Loucy (cell line): ENCODE measurements around the gene CHAC2.

Experiments used
- H2AFZ ChIP-seq: fragments of 200-600 bp; sonication (generic); 2 replicates; pipeline ENCODE4 v1.6.0; 2016; ENCODE audit warnings: antibody characterized with exemption, mild to moderate bottlenecking, low read length, moderate library complexity
- H3F3A ChIP-seq: fragments of 200-600 bp; 2 replicates; pipeline ENCODE4 v1.6.0; 2016; ENCODE audit warnings: antibody characterized with exemption, low read depth, mild to moderate bottlenecking
- H3K27me3 ChIP-seq: fragments of 200-600 bp; sonication (generic); 2 replicates; pipeline ENCODE4 v1.6.1; 2014; ENCODE audit warnings: low read length, mild to moderate bottlenecking; ENCODE audit not compliant: insufficient read depth, poor library complexity, severe bottlenecking
- H3K36me3 ChIP-seq: fragments of 200-600 bp; sonication (generic); 2 replicates; pipeline ENCODE4 v1.6.1; 2016; ENCODE audit warnings: low read length; ENCODE audit not compliant: insufficient read depth
- H3K4me1 ChIP-seq: fragments of 200-600 bp; sonication (generic); 2 replicates; pipeline ENCODE4 v1.5.1; 2014; ENCODE audit warnings: low read length, mild to moderate bottlenecking; ENCODE audit not compliant: insufficient read depth, poor library complexity, severe bottlenecking
- H3K4me2 ChIP-seq: fragments of 200-600 bp; sonication (generic); 2 replicates; pipeline ENCODE4 v1.6.0; 2014; ENCODE audit warnings: antibody characterized with exemption, low read length, low read depth, mild to moderate bottlenecking; ENCODE audit not compliant: poor library complexity, severe bottlenecking
- H3K4me3 ChIP-seq: fragments of 200-600 bp; sonication (generic); 2 replicates; pipeline ENCODE4 v1.5.1; 2014; ENCODE audit warnings: low read length, mild to moderate bottlenecking, mixed read lengths; ENCODE audit not compliant: poor library complexity, severe bottlenecking
- H3K79me2 ChIP-seq: fragments of 200-600 bp; sonication (generic); 2 replicates; pipeline ENCODE4 v1.6.1; 2014; ENCODE audit warnings: low read length; ENCODE audit not compliant: insufficient read depth
- H3K9ac ChIP-seq: fragments of 200-600 bp; sonication (generic); 2 replicates; pipeline ENCODE4 v1.6.0; 2014; ENCODE audit warnings: mild to moderate bottlenecking, low read depth, low read length, moderate library complexity; ENCODE audit not compliant: poor library complexity, severe bottlenecking
- H3K9me2 ChIP-seq: fragments of 200-600 bp; sonication (generic); replicated peaks from 2 replicates; pipeline ENCODE4 v1.6.1; 2016; ENCODE audit warnings: low read depth, low read length, mixed read lengths
- H3K9me3 ChIP-seq: fragments of 200-600 bp; sonication (generic); 2 replicates; pipeline ENCODE4 v1.6.1; 2014; ENCODE audit warnings: mild to moderate bottlenecking, antibody characterized with exemption, low read length, low read depth; ENCODE audit not compliant: insufficient read depth
- H4K20me1 ChIP-seq: fragments of 200-600 bp; sonication (generic); 2 replicates; pipeline ENCODE4 v1.6.0; 2014; ENCODE audit warnings: antibody characterized with exemption, low read length, mild to moderate bottlenecking; ENCODE audit not compliant: insufficient read depth, poor library complexity, severe bottlenecking
- EZH2phosphoT487 ChIP-seq: fragments of 200-600 bp; IDR thresholded peaks from 2 replicates; pipeline ENCODE4 v1.6.1; 2018; ENCODE audit warnings: antibody characterized with exemption, mild to moderate bottlenecking, moderate library complexity, borderline replicate concordance
- TF ChIP-seq, protein P1 (sequence below): fragments of 200-600 bp; sonication (generic); conservative IDR thresholded peaks from 2 replicates; pipeline ENCODE4 v1.5.1; 2014; ENCODE audit warnings: mild to moderate bottlenecking, antibody characterized with exemption, low read length

Gene CHAC2

DNA sequence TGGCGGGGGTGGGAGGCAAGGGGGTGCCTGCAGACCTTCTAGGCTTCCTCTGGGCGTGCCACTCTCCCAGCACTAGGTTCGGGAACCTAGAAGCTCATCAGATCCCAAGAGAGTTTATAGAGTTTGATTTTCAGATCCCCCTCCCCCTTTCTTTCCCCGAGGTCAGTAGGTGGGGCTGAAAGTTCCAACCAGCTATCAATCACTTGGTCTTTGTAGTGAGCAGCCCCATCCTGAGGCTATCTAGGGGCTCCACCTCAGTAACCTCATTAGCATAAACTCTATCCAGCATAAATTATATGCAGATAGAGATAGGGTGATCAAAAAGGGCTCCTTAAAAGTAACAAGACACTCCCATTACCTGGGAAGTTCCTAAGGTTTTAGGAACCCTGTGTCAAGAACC, 52.0 kb downstream of the CHAC2 start:
- no peaks in the 10 kb centered on the region for H3K27me3 ChIP-seq
- no peak overlapping the region for H2AFZ ChIP-seq
- TF ChIP-seq, protein P1, sequence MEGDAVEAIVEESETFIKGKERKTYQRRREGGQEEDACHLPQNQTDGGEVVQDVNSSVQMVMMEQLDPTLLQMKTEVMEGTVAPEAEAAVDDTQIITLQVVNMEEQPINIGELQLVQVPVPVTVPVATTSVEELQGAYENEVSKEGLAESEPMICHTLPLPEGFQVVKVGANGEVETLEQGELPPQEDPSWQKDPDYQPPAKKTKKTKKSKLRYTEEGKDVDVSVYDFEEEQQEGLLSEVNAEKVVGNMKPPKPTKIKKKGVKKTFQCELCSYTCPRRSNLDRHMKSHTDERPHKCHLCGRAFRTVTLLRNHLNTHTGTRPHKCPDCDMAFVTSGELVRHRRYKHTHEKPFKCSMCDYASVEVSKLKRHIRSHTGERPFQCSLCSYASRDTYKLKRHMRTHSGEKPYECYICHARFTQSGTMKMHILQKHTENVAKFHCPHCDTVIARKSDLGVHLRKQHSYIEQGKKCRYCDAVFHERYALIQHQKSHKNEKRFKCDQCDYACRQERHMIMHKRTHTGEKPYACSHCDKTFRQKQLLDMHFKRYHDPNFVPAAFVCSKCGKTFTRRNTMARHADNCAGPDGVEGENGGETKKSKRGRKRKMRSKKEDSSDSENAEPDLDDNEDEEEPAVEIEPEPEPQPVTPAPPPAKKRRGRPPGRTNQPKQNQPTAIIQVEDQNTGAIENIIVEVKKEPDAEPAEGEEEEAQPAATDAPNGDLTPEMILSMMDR, result no peak
- TF ChIP-seq EZH2phosphoT487, result no peak
- no peaks in the 10 kb centered on the region for H3K9me3 ChIP-seq
- no peak overlapping the region for H3K4me3 ChIP-seq
- no peaks in the 10 kb centered on the region for H3K79me2 ChIP-seq
- H4K20me1 ChIP-seq, result no peaks in the 10 kb centered on the region
- no peak overlapping the region for H3K9ac ChIP-seq
- no peaks in the 10 kb centered on the region for H3F3A ChIP-seq
- peaks cover 43% of the 10 kb centered on the region; the same call in 1 of the 2 replicates for H3K36me3 ChIP-seq
- no peaks in the 10 kb centered on the region for H3K4me1 ChIP-seq
- no peak overlapping the region for H3K4me2 ChIP-seq
- H3K9me2 ChIP-seq, result no peaks in the 10 kb centered on the region

DNA sequence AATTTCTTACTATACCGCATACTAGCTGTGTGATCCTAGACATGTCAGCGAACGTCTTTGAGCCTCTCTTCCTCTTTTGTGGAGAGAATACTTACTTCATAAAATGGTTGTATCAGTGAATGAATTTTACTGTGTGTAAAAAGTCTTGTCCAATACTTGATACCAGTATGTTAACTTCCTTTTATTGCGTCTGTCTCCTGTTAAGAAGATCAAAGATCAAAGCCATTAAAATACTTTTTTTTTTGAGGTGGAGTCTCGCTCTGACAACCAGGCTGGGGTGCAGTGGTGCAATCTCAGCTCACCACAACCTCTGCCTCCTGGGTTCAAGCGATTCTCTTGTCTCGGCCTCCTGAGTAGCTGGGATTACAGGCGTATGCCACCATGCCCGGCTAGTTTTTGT, 52.4 kb downstream of the CHAC2 start:
- H3K4me2 ChIP-seq, result no peak overlapping the region
- no peaks in the 10 kb centered on the region for H3F3A ChIP-seq
- no peaks in the 10 kb centered on the region for H3K4me1 ChIP-seq
- H3K9me2 ChIP-seq, result no peaks in the 10 kb centered on the region
- no peak overlapping the region for H3K4me3 ChIP-seq
- H3K27me3 ChIP-seq, result no peaks in the 10 kb centered on the region
- H3K9me3 ChIP-seq, result no peaks in the 10 kb centered on the region
- no peaks in the 10 kb centered on the region for H4K20me1 ChIP-seq
- H3K36me3 ChIP-seq, result peaks cover 43% of the 10 kb centered on the region; the same call in 1 of the 2 replicates
- no peak overlapping the region for H2AFZ ChIP-seq
- TF ChIP-seq EZH2phosphoT487, result no peak
- TF ChIP-seq, protein P1, result no peak
- no peaks in the 10 kb centered on the region for H3K79me2 ChIP-seq
- no peak overlapping the region for H3K9ac ChIP-seq

- no peaks in the 10 kb centered on the region for H3K27me3 ChIP-seq
- no peaks in the 10 kb centered on the region for H3F3A ChIP-seq
- no peaks in the 10 kb centered on the region for H4K20me1 ChIP-seq
- H3K9ac ChIP-seq, result no peak overlapping the region
- H3K4me3 ChIP-seq, result no peak overlapping the region
- no peaks in the 10 kb centered on the region for H3K9me2 ChIP-seq
- no peak overlapping the region for H2AFZ ChIP-seq
- no peaks in the 10 kb centered on the region for H3K4me1 ChIP-seq
- H3K9me3 ChIP-seq, result no peaks in the 10 kb centered on the region
- no peaks in the 10 kb centered on the region for H3K79me2 ChIP-seq
- H3K4me2 ChIP-seq, result no peak overlapping the region
- TF ChIP-seq EZH2phosphoT487, result no peak
- TF ChIP-seq, protein P1, result no peak
- peaks cover 36% of the 10 kb centered on the region; the same call in 1 of the 2 replicates for H3K36me3 ChIP-seq
These were observed 53.1 kb downstream of the CHAC2 start for GRCh38 chr2:53820711-53821110.
